GM10847 (cell line): ENCODE measurements around the gene TMPRSS2.
A peak's percentile ranks its signal among the peaks of the same experiment; 100 is the strongest.

ENCODE experiments used
- POLR2A ChIP-seq: IDR thresholded peaks from 2 replicates; pipeline ENCODE4 v1.6.1; 2011; ENCODE audit not compliant: insufficient read length; ENCODE audit errors: extremely low read depth

Gene TMPRSS2

GRCh38 chr21:41447356-41447755 lies 60.6 kb downstream of the TMPRSS2 start:
- no peak for TF ChIP-seq POLR2A

- TF ChIP-seq POLR2A, result no peak
These were observed 61.4 kb downstream of the TMPRSS2 start for GRCh38 chr21:41446586-41446985.

- no peak for TF ChIP-seq POLR2A
These were observed 62.5 kb downstream of the TMPRSS2 start for GRCh38 chr21:41445465-41445862.

GRCh38 chr21:41444703-41445464 lies 63.1 kb downstream of the TMPRSS2 start:
- TF ChIP-seq POLR2A, result peak; percentile 13

- TF ChIP-seq POLR2A, result no peak
These were observed 64.4 kb downstream of the TMPRSS2 start for GRCh38 chr21:41443562-41443961.

GRCh38 chr21:41442481-41443186 lies 65.3 kb downstream of the TMPRSS2 start:
- TF ChIP-seq POLR2A, result no peak

GRCh38 chr21:41441546-41441945 lies 66.4 kb downstream of the TMPRSS2 start:
- no peak for TF ChIP-seq POLR2A

GRCh38 chr21:41439248-41439647 lies 68.7 kb downstream of the TMPRSS2 start:
- TF ChIP-seq POLR2A, result no peak

- no peak for TF ChIP-seq POLR2A
These were observed 69.4 kb downstream of the TMPRSS2 start for GRCh38 chr21:41438425-41439113.

- TF ChIP-seq POLR2A, result no peak
These were observed 70.2 kb downstream of the TMPRSS2 start for GRCh38 chr21:41437729-41438128.

GRCh38 chr21:41435706-41436105 lies 72.3 kb downstream of the TMPRSS2 start:
- TF ChIP-seq POLR2A, result no peak

- TF ChIP-seq POLR2A, result no peak
These were observed 74.4 kb downstream of the TMPRSS2 start for GRCh38 chr21:41433566-41433965.

GRCh38 chr21:41432562-41433460 lies 75.1 kb downstream of the TMPRSS2 start:
- TF ChIP-seq POLR2A, result no peak

- TF ChIP-seq POLR2A, result no peak
These were observed 76.0 kb downstream of the TMPRSS2 start for GRCh38 chr21:41431788-41432548.
